ENCODE results near the gene ITFG1.
"Not testable (repeated sequence)": the region's sequence is repeated elsewhere in the genome, so short reads cannot be mapped to it uniquely, and the experiment has no call there.

Gene ITFG1

GRCh38 chr16:47424846-47425245, 36.0 kb downstream of the ITFG1 start:
- no peak for DNase-seq (ENCODE audit: low read depth in 2 of 3, low spot score in 1 of 3)

GRCh38 chr16:47416869-47417268, 44.0 kb downstream of the ITFG1 start:
- no peak for DNase-seq (ENCODE audit: low read depth in 2 of 3, low spot score in 1 of 3)

DNA sequence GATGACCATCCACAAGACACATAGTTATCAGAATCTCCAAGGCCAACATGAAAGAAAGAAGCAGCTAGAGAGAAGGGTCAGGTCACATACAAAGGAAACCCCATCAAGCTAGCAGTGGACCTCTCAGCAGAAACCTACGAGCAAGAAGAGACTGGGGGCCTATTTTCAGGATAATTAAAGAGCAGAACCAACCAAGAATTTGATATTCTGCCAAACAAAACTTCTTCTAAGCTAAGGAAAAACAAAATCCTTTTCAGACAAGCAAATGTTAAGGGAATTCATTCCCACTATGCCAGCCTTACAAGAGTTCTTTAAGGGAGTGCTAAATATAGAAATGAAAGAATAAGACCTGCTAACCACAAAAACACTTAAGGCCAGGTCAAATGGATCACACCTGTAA, 47.8 kb downstream of the ITFG1 start:
- no peak for DNase-seq (ENCODE audit: low read depth in 2 of 3, low spot score in 1 of 3)

GRCh38 chr16:47408491-47408890, 52.4 kb downstream of the ITFG1 start:
- DNase-seq (ENCODE audit: low read depth in 2 of 3, low spot score in 1 of 3), result no peak

DNA sequence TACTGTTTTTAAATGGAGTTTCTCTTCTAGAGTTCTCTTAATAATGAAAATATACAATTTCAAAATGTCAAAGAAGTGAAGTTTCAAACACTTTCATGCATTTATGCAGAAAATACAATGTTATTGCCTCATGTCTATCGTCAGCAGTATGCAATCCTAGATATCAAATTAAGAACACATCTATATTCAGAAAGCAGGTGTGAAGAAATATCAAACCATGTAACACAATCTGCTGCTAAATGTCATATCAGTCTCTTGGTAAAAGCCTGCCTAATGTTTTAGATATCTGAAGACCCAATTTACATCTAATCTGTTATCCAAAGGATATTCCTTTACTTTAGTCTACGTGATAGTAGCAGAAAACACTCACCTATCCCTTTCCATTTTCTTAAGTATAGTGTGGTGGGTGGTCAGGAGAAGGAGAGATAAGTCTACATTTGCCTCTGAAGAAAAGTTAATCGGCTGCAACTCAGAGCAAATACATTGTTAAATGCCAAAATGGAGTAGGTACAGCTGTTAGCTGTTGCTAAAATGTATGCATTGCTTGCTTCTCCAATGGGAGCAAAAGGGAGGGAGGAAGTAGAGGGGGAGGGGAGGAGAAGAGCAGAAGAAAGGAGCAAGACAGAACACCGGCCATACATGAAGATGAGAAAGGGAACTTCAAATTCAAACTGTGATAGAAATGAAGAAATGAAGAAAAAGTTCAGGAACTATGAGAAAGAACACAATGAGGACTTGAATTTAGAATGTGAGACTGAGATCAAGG, 64.9 kb downstream of the ITFG1 start:
- no peak for DNase-seq (ENCODE audit: low read depth in 2 of 3, low spot score in 1 of 3)

DNA sequence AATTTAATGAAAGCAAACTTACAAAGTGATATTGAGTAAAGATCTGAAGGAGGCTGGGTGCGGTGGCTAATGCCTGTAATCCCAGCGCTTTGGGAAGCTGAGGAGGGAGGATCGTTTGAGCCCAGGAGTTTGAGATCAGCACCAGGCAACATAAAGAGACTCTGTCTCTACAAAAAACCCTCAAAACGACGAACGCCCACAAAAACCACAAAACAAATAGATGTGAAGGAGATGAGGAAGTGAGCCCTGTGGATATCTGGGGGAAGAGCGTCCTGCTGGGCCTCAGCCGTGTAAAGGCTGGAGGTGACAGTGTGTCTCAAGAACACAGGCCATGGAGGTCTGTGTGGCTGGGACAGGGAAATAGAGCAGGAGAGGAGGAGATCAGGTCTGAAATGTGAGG, 68.8 kb downstream of the ITFG1 start:
- DNase-seq (ENCODE audit: low read depth in 2 of 3, low spot score in 1 of 3), result no peak

- no peak for DNase-seq (ENCODE audit: low read depth in 2 of 3, low spot score in 1 of 3)
Observed at GRCh38 chr16:47388705-47389104, 72.2 kb downstream of the ITFG1 start.

- no peak for DNase-seq (ENCODE audit: low read depth in 2 of 3, low spot score in 1 of 3)
Observed at GRCh38 chr16:47387026-47387734, 73.7 kb downstream of the ITFG1 start.

DNA sequence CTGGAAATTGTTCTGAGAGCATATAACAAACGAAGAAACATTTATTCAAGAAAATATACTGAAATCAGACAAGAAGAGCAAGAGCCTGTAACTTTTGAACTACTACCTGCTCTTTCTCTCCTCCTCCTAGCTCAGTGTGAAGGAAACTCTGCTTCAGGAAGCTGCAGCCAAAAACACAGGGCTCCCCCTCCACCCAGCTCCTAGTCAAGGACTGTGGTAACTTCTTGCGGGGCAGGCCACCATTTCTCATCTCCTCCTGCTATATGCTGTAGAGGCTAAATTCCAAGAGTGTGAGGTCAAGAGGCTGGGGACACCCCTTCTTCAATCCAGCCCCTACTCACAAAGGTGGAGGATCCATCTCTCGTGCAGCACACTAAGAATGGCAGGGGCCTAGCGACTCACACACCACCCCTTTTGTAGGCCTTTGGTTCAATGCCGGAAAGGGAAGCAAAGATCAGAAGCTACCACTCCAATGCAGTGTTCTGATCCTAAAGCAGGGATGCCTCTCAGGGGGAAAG, 74.6 kb downstream of the ITFG1 start:
- no peak for DNase-seq (ENCODE audit: low read depth in 2 of 3, low spot score in 1 of 3)

- no peak for DNase-seq (ENCODE audit: low read depth in 2 of 3, low spot score in 1 of 3)
Observed at GRCh38 chr16:47382362-47382761, 78.5 kb downstream of the ITFG1 start.

DNA sequence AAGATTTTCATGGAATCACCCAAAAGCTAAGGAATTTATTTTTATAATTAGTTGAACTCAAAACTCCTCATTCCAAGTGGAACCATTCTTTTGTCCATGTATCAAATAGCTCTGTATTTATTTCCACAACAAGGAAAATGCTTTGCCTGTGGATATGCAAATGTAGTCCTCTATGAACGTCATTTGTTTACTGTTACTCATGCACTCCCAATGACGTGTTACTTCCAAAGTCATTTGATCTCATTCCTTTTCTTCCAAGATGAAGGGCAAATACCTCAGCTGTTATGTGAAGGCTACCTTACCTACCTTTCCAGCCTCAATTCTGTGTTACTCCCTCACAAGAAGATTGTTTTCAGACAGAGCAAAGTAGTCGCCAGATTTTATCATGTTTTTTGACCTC, 83.7 kb downstream of the ITFG1 start:
- DNase-seq (ENCODE audit: low read depth in 2 of 3, low spot score in 1 of 3), result no peak

- DNase-seq (ENCODE audit: low read depth in 2 of 3, low spot score in 1 of 3), result no peak
Observed at GRCh38 chr16:47375423-47375822, 85.4 kb downstream of the ITFG1 start.

GRCh38 chr16:47374629-47375028, 86.2 kb downstream of the ITFG1 start:
- no peak for DNase-seq (ENCODE audit: low read depth in 2 of 3, low spot score in 1 of 3)

DNA sequence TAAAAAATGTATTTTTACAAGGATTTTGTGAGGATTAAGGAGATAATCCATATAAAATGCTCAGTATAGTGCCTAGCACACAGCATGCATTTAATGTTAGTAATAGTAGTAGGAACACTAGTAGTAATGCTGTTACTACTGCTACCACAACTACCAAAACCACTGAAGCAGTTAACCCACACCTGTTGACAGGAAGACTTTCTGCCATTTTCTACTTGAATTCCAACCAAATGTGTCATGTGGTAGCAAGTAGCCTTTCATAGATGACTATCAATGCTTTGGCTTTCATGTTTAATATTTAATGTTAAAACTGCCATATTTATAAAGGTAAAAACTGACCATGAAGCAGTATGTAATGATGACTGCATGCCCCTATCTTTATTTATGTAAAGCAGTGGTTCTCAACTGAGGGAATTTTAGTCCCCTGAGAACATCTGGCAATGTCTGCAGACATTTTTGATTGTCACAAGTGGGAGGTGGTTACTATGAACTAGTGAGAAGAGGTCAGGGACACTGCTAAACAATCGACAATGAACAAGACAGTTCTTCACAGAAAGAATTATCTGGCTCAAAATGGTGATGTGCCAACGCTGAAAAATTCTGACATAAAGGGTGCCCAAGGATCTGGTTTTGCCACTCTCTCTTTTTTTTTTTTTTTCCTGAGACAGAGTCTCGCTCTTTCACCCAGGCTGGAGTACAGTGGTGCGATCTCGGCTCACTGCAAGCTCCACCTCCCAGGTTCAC, 89.4 kb downstream of the ITFG1 start:
- no peak for DNase-seq (ENCODE audit: low read depth in 2 of 3, low spot score in 1 of 3)

GRCh38 chr16:47370536-47370935, 90.3 kb downstream of the ITFG1 start:
- DNase-seq (ENCODE audit: low read depth in 2 of 3, low spot score in 1 of 3), result no peak

DNA sequence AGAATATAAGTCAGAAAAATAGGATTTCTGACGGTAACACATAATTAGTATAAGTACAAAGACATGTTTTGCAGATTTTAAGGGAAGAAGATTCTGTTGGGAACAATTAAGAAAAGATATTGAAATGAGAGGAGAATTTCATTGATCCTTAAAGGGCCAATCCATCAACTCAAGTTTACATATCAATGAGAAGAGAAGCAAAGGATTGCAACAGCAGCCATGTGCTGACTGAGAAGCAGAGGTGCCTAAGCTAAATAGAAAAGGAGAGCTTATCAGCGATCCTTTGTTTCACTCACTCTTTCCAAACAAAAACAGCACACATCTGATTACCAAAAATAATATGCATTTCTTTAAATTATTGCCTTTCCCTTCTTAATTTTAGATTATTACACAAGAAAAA, 94.6 kb downstream of the ITFG1 start:
- no peak for DNase-seq (ENCODE audit: low read depth in 2 of 3, low spot score in 1 of 3)

DNA sequence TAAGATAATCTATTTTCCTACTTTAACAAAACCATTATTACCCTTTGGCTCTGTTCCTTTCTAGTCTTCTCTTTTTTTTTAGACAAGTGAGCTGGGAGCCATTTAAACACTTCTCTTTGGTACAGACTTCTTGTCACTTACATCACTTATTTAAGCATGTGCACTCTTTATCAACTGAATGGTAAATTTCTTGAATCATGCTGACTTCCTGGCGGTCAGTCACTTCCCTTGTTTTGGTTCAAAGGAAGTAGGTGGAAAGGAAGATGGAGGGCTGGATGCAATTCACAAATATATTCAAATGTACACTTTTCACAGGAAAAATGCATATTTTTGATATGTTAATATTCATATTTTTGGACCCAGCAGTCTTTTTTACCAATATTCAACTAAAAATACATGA, 97.1 kb downstream of the ITFG1 start:
- DNase-seq (ENCODE audit: low read depth in 2 of 3, low spot score in 1 of 3), result no peak

DNA sequence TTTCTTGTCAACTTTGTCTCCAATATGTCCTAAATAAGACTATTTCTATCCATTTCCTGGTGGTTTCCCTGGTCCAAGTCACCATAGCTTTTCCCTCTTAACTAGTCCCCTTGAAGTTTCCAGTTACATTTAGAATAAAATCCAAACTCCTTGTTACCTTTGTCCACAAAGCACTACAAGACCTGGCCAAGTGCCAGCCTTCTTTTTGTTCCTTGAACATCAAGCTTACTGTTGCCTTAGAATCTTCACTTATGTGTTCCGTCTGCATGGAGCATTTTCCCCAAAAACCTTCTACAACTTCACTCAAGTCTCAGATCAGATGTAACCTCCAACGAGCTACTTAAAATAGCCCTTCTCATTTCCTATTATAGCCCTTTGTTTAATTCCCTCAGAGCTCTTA, 101.4 kb downstream of the ITFG1 start:
- DNase-seq (ENCODE audit: low read depth in 2 of 3, low spot score in 1 of 3), result no peak

DNA sequence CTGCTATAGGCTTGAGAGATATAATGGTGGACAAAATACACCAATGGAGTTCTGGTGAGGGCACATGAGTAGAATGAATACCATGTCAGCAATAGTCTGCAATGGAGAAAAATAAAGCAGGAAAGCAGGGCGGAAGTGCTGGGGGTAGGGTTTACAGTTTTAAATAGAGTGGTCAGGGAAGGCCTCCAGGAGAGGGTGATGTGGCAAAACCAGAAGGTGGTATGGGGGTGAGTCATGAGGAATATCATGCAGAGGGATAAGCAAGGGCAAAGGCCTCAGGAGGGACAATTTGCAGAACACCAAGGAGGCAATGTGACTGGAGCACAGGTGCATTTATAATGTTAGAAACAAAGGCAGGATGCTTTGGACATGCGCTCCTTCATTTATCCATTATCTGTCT, 102.0 kb downstream of the ITFG1 start:
- DNase-seq (ENCODE audit: low read depth in 2 of 3, low spot score in 1 of 3), result no peak

DNA sequence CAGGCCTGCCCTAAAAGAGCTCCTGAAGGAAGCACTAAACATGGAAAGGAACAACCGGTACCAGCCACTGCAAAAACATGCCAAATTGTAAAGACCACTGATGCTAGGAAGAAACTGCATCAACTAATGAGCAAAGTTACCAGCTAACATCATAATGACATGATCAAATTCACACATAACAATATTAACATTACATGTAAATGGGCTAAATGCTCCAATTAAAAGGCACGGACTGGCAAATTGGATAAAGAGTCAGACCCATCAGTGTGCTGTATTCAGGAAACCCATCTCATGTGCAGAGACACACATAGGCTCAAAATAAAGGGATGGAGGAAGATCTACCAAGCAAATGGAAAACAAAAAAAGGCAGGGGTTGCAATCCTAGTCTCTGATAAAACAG, 111.8 kb downstream of the ITFG1 start:
- not testable (repeated sequence) for DNase-seq (ENCODE audit: low read depth in 2 of 3, low spot score in 1 of 3)

DNA sequence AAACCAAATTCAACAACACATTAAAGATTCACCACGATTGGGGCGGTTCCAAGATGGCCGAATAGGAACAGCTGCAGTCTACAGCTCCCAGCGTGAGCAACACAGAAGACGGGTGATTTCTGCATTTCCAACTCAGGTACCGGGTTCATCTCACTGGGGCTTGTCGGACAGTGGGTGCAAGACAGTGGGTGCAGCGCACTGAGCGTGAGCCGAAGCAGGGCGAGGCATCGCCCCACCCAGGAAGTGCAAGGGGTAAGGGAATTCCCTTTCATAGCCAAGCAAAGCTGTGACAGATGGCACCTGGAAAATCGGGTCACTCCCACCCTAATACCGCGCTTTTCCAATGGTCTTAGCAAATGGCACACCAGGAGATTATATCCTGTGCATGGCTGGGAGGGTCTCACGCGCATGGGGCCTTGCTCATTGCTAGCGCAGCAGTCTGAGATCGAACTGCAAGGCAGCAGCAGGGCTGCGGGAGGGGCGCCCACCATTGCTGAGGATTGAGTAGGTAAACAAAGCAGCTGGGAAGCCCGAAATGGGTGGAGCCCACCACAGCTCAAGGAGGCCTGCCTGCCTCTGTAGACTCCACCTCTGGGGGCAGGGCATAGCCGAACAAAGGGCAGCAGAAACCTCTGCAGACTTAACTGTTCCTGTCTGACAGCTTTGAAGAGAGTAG, 113.7 kb downstream of the ITFG1 start:
- DNase-seq (ENCODE audit: low read depth in 2 of 3, low spot score in 1 of 3), result not testable (repeated sequence)

Measured in stimulated activated CD4-positive, alpha-beta T cell treated with anti-CD3 and anti-CD28 coated beads, Interleukin-12 subunit alpha, Interleukin-12 subunit beta, amount 100 ng/mL, for 48 hours (primary cell).